GM23248 (cell line): ENCODE data around the gene CFAP298. TPM values are rescaled to one million over a fixed set of nuclear protein-coding genes. Genes with fewer than 3 reads are reported as not detected.
A peak's percentile ranks its signal among the peaks of the same experiment; 100 is the strongest.
"Not testable (repeated sequence)": the region's sequence is repeated elsewhere in the genome, so short reads cannot be mapped to it uniquely, and the experiment has no call there.

Experiments used
- DNase-seq: peaks from one replicate; pipeline ENCODE4 v3.0.0-alpha.2; 2015
- H2AFZ ChIP-seq: fragments of 200-600 bp; sonication (generic); 2 replicates; pipeline ENCODE4 v1.6.1; 2016; ENCODE audit warnings: antibody characterized with exemption
- H3F3A ChIP-seq: fragments of 200-600 bp; sonication (generic); 2 replicates; pipeline ENCODE4 v1.6.1; 2016; ENCODE audit warnings: mild to moderate bottlenecking, antibody characterized with exemption, mixed run types; ENCODE audit not compliant: insufficient read depth
- H3K27ac ChIP-seq: fragments of 200-600 bp; sonication (generic); 2 replicates; pipeline ENCODE4 v1.5.1; 2016; ENCODE audit warnings: mild to moderate bottlenecking
- H3K27me3 ChIP-seq: fragments of 200-600 bp; sonication (generic); replicated peaks from 2 replicates; pipeline ENCODE4 v1.6.1; 2016; ENCODE audit warnings: mild to moderate bottlenecking; ENCODE audit not compliant: insufficient read depth
- H3K36me3 ChIP-seq: fragments of 200-600 bp; sonication (generic); 2 replicates; pipeline ENCODE4 v1.6.1; 2016; ENCODE audit warnings: low read depth, mild to moderate bottlenecking
- H3K4me1 ChIP-seq: fragments of 200-600 bp; sonication (generic); 2 replicates; pipeline ENCODE4 v1.6.1; 2016; ENCODE audit warnings: mild to moderate bottlenecking; ENCODE audit not compliant: insufficient read depth
- H3K4me2 ChIP-seq: fragments of 200-600 bp; sonication (generic); one replicate; pipeline ENCODE4 v1.6.1; 2016; ENCODE audit warnings: mild to moderate bottlenecking; ENCODE audit not compliant: unreplicated experiment
- H3K4me3 ChIP-seq: fragments of 200-600 bp; sonication (generic); 2 replicates; pipeline ENCODE4 v1.5.1; 2016; ENCODE audit warnings: mild to moderate bottlenecking
- H3K79me2 ChIP-seq: fragments of 200-600 bp; sonication (generic); 2 replicates; pipeline ENCODE4 v1.6.1; 2016; ENCODE audit warnings: mild to moderate bottlenecking; ENCODE audit not compliant: insufficient read depth
- H3K9ac ChIP-seq: fragments of 200-600 bp; sonication (generic); 2 replicates; pipeline ENCODE4 v1.6.1; 2016; ENCODE audit warnings: mild to moderate bottlenecking
- H3K9me2 ChIP-seq: fragments of 200-600 bp; sonication (generic); 2 replicates; pipeline ENCODE4 v1.6.1; 2016; ENCODE audit warnings: mixed run types, mild to moderate bottlenecking, moderate library complexity; ENCODE audit not compliant: insufficient read depth
- H3K9me3 ChIP-seq: fragments of 200-600 bp; sonication (generic); one replicate; pipeline ENCODE4 v1.6.1; 2017; ENCODE audit warnings: low read depth
- H4K20me1 ChIP-seq: fragments of 200-600 bp; sonication (generic); 2 replicates; pipeline ENCODE4 v1.6.0; 2016; ENCODE audit not compliant: insufficient read depth
- EZH2 ChIP-seq: fragments of 200-600 bp; sonication (generic); IDR thresholded peaks from 2 replicates; pipeline ENCODE4 v1.6.1; 2018; ENCODE audit warnings: antibody characterized with exemption, mild to moderate bottlenecking; ENCODE audit not compliant: insufficient read depth, poor library complexity, severe bottlenecking
- EZH2phosphoT487 ChIP-seq: fragments of 200-600 bp; sonication (generic); IDR thresholded peaks from 2 replicates; pipeline ENCODE4 v1.6.1; 2018; ENCODE audit warnings: antibody characterized with exemption, moderate library complexity, mild to moderate bottlenecking, low read depth; ENCODE audit not compliant: insufficient read depth
- WGBS, 2 experiments: methylation state at CpG; one replicate each; pipeline ENCODE4 v1.1.6; 2015 to 2017; ENCODE audit warnings: low lambda C conversion rate in 2 of 2, low coverage in 1 of 2; ENCODE audit errors: missing lambda C conversion rate in 2 of 2; 5-methylcytosine and 5-hydroxymethylcytosine counted together
- in situ Hi-C: fragments of 300-500 bp; cut with MboI; formaldehyde crosslinking; loops from 2 replicates; pipeline ENCODE4 v1.15.0; 2020
- polyA plus RNA-seq: library from polyadenylated mRNA; unstranded; fragments of >200 nt; fragmentation: Nextera tagmentation; extraction: Ambion mirVana; gene quantifications from 2 replicates; pipeline ENCODE4 v1.2.1, GENCODE V29; 2016
- total RNA-seq: library from RNA; depleted of rRNA; stranded (reverse); fragments of >200 nt; shearing (Covaris generic); gene quantifications from 2 replicates; pipeline ENCODE4 v1.2.3, GENCODE V29; 2014; rRNA removed

The CFAP298 gene, protein sequence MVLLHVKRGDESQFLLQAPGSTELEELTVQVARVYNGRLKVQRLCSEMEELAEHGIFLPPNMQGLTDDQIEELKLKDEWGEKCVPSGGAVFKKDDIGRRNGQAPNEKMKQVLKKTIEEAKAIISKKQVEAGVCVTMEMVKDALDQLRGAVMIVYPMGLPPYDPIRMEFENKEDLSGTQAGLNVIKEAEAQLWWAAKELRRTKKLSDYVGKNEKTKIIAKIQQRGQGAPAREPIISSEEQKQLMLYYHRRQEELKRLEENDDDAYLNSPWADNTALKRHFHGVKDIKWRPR
- 20.5 and 26.8 TPM in 2 replicates for total RNA-seq
- 53.9 and 56.0 TPM in 2 replicates for polyA plus RNA-seq

DNA sequence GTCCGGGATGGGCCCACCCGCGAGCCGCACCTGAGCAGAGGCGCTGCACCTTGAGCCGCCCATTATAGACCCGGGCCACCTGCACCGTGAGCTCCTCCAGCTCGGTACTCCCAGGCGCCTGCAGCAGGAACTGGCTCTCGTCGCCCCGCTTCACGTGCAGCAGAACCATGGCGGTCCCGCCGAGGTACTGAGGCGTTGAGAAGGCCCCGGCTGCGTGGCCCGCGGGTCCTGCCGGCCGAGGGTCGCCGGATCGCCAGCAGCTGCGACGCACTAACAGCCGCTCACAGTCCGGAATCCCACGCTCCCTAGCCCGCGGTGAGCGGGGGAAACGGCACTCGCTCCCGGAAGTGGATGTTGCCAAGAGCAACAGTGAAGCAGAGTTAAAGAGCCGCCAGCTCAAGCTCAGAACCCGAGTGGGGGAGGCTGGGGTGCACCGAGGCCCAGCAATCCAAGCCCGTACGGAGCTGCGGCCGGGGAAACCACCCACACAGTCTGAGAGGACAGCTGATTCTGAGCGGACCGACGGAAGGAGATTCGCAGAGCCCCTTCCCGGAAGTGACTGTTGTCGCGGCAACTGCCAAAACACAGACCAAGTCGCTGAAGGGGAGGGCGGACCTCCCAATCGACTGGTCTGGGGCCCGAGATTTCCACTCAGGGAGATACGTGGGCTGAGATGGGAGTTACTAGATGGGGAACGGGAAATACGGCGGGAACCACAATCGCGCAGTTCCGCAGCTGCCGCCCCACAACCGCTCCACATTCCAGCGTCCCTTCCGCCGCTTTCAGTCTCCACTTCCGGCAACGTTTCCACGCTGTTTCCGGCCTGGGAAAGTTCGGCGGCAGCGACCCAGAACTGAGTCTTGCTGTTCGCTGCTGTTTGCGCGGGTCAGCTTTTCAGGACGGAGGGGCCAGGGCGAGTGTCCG is at the start of gene CFAP298:
CFAP298 (minus strand) TSS at position 303 of the 924 bp plus-strand sequence; CDS start at position 169, 134 bp downstream.
- in situ Hi-C loops = no loop called here
- TF ChIP-seq EZH2 (no peak), EZH2phosphoT487 (no peak)
- Histone ChIP-seq H3K4me2 (peak within 1 kb of the TSS; percentile 94), H3F3A (no peaks in the 10 kb centered on the region), H3K36me3 (no peaks in the 10 kb centered on the region; the same call in 1 of the 2 replicates), H3K27ac (peak within 1 kb of the TSS; percentile 93), H2AFZ (peak within 1 kb of the TSS; percentile 85), H3K4me3 (peak within 1 kb of the TSS; percentile 81), H3K9me3 (no peaks in the 10 kb centered on the region), H3K4me1 (peaks cover 4% of the 10 kb centered on the region), H4K20me1 (no peaks in the 10 kb centered on the region), H3K79me2 (peaks cover 29% of the 10 kb centered on the region), H3K9me2 (no peaks in the 10 kb centered on the region), H3K9ac (peak within 1 kb of the TSS; percentile 89), H3K27me3 (no peaks in the 10 kb centered on the region)
- WGBS, 2 experiments = 1% methylated on average over 79 of the region's 81 CpGs
- peak; percentile 98 for DNase-seq

DNA sequence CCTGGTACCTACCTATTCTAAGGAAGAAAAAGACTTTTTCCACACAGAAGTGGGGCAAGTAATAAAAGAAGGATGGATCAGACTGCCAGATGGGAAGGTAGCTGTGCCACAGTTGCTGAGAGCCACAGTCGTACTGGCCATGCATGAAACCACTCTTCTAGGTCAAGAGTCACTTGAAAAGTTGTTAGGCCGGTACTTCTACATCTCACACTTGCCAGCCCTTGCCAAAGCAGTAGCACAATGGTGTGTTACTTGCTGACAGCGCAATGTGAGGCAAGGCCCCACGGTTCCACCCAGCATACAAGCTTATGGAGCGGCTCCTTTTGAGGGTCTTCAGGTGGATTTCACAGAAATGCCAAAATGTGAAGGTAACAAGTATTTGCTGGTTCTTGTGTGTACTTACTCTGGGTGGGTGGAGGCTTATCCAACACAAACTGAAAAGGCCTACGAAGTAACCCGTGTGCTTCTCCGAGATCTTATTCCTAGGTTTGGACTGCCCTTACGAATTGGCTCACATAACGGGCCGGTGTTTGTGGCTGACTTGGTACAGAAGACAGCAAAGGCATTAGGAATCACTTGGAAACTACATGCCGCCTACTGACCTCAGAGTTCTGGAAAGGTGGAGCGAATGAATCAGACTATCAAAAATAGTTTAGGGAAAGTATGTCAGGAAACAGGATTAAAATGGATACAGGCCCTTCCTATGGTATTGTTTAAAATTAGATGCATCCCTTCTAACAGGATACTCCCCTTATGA is 49.0 kb upstream of the CFAP298 start:
- H3K9me3 ChIP-seq, H3F3A ChIP-seq, H3K27ac ChIP-seq, H3K9me2 ChIP-seq, H2AFZ ChIP-seq, H3K4me1 ChIP-seq, in situ Hi-C loops, DNase-seq, H3K9ac ChIP-seq, H3K4me3 ChIP-seq, H3K4me2 ChIP-seq, H4K20me1 ChIP-seq, H3K79me2 ChIP-seq, H3K27me3 ChIP-seq: not testable (repeated sequence)
- H3K36me3 ChIP-seq = peaks cover 34% of the 10 kb centered on the region
- 94% methylated on average over 13 of the region's 13 CpGs for WGBS, 2 experiments

DNA sequence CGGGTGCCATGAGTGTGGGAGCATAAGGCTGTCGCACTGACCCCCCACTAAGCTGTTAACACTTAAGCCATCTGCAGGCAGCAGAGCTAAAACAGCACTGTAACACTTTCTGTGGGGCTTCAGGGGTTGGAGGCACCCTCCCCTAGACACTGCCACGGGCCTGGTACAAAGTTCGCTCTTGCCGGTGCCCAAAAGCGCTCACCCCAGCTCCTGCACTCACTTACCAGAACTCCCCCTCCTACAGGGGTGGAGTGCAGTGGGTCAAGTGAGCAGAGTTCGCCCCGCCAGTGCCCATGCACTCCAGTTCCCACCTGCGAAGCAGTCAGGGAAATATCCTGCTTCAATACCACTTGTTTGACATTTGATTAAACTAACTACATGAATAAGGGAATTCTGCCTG is 46.3 kb upstream of the CFAP298 start:
- Histone ChIP-seq H3K4me3 (no peak overlapping the region), H3K79me2 (no peaks in the 10 kb centered on the region), H3K36me3 (peaks cover 18% of the 10 kb centered on the region; the same call in 1 of the 2 replicates), H3K4me1 (no peaks in the 10 kb centered on the region), H3K4me2 (no peak overlapping the region), H2AFZ (no peak overlapping the region), H4K20me1 (no peaks in the 10 kb centered on the region), H3K9me3 (no peaks in the 10 kb centered on the region), H3K9me2 (no peaks in the 10 kb centered on the region), H3K27ac (no peak overlapping the region), H3F3A (no peaks in the 10 kb centered on the region), H3K9ac (no peak overlapping the region), H3K27me3 (no peaks in the 10 kb centered on the region)
- TF ChIP-seq EZH2phosphoT487 = no peak
- TF ChIP-seq EZH2 = no peak
- in situ Hi-C loops = no loop called here
- no peak for DNase-seq
- WGBS, 2 experiments = 87 to 90% methylated on average over 9 of the region's 9 CpGs

DNA sequence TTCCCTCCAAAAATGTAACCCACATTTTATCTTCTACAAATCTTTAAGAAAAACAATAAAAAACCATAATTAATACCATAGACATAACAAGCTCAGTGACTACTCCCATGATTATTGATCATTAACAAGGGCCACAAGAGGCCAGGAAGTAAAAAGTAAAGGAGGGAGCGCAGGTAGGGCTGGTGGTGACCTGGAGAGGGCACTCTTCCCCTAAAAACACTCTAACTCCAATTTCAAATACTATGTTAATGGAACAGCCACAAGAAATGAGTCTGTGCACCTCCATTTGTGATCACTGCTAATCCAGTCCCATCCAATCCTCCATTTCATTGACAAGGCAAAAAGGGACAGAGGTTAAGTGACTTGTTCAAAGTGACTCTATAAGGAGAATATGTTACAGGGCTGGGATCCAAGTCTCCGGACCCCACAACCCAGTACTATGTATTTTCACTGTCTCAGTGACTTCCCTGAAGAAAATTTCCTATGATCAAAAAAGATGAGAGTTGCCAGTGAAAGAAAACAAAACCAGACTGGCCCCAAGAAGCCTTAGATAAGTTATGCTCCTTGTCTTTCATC is 41.2 kb upstream of the CFAP298 start:
- Histone ChIP-seq H3K4me2 (no peak overlapping the region), H3K27me3 (no peaks in the 10 kb centered on the region), H3K9me3 (no peaks in the 10 kb centered on the region), H3K4me1 (no peaks in the 10 kb centered on the region), H3K9ac (no peak overlapping the region), H3K36me3 (peaks cover 22% of the 10 kb centered on the region; the same call in 1 of the 2 replicates), H3K27ac (no peak overlapping the region), H4K20me1 (no peaks in the 10 kb centered on the region), H3K79me2 (no peaks in the 10 kb centered on the region), H2AFZ (no peak overlapping the region), H3F3A (no peaks in the 10 kb centered on the region), H3K4me3 (no peak overlapping the region), H3K9me2 (no peaks in the 10 kb centered on the region)
- in situ Hi-C loops = no loop called here
- WGBS, 2 experiments = 92 to 95% methylated on average over 2 of the region's 2 CpGs
- no peak for TF ChIP-seq EZH2phosphoT487
- TF ChIP-seq EZH2 = no peak
- DNase-seq = peak; percentile 31
